Stimulated activated CD8-positive, alpha-beta memory T cell treated with anti-CD3 and anti-CD28 coated beads, Interleukin-15, amount 100 ng/mL, for 1 hour (primary cell): Measurements from ENCODE around the gene SDR9C7.

ENCODE experiments used
- DNase-seq: peaks from one replicate; pipeline ENCODE4 v3.0.0-alpha.2; 2020; ENCODE audit warnings: low read depth

SDR9C7 gene

DNA sequence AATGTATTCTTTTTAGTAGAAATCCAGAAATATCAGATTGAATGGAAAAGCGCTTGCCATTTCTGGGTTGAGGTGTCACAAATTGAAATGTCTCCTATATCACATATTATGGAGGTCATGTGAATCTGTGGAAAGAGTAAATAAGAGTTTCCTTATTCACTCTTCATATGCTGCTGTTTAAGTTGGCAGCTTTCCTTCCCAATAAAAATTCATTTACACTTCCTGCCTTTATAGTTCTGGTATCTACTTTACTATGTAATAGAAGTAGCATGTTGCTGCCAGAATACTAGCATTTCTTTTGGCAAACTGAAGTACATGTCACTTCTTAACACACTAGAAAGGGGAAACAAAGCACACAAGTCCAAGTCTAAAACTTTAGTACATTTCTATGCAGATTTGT, 60.8 kb downstream of the SDR9C7 start:
- no peak for DNase-seq
